ENCODE measurements around the gene AGPAT4. TPM values are rescaled to one million over a fixed set of nuclear protein-coding genes. Genes with fewer than 3 reads are reported as not detected.

AGPAT4 gene
- total RNA-seq, 1 donor, result 3.3 TPM

DNA sequence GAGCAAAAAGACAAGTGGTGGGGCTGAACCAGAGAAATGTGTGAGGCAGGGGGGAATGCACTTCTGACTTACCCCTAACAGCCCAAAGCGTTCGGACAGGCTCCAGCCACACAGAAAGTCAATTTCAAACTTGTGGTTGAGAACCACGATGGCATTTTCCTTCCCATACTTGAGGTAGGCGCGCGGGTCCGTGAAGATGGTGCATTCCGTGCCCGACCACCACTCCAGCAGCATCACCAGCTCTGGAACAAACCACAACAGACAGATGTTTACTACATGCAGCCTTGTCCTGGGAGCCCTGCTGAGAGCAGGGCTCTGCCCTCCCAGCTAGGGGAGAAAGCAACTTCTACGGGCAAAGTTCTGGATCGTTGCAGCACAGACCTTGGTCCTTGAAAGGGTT, 107.7 kb downstream of the AGPAT4 start:
- H3K4me3 ChIP-seq (ENCODE audit: low read length), result no peak overlapping the region
- H3K4me1 ChIP-seq (ENCODE audit: insufficient read depth, low read length), result peaks cover 26% of the 10 kb centered on the region
- H3K9me3 ChIP-seq (ENCODE audit: low read depth, low read length), result no peaks in the 10 kb centered on the region

DNA sequence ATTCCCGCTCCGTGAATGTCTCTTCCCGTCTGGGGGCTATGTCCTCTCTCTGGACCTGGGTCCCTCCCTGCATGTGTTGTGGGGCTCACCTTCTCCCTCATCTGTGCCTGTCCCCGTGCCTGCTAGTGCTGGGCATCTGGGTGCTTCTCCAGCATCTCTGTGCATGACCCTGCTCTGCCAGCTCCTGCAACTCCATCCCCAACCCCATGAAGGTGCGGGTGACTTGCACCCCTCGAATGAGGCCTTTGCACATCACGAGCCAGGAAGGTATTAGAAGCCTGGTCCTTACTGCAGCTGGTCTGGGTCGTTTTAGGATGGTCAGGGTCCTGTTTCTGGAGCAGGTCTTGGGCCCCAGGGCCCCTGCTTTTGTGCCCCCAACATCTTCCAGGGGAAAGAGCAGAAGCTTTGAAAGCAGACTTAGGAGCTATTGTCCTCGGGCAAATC, 109.7 kb downstream of the AGPAT4 start:
- Histone ChIP-seq H3K27me3 (ENCODE audit: insufficient read depth, low read length) (no peaks in the 10 kb centered on the region), H3K9me3 (ENCODE audit: low read depth, low read length) (no peaks in the 10 kb centered on the region), H3K4me1 (ENCODE audit: insufficient read depth, low read length) (peaks cover 8% of the 10 kb centered on the region), H3K4me3 (ENCODE audit: low read length) (no peak overlapping the region)

More for the DNA sequence above, 107.7 kb downstream of the AGPAT4 start:
- no peaks in the 10 kb centered on the region for H3K27me3 ChIP-seq (ENCODE audit: insufficient read depth, low read length)

DNA sequence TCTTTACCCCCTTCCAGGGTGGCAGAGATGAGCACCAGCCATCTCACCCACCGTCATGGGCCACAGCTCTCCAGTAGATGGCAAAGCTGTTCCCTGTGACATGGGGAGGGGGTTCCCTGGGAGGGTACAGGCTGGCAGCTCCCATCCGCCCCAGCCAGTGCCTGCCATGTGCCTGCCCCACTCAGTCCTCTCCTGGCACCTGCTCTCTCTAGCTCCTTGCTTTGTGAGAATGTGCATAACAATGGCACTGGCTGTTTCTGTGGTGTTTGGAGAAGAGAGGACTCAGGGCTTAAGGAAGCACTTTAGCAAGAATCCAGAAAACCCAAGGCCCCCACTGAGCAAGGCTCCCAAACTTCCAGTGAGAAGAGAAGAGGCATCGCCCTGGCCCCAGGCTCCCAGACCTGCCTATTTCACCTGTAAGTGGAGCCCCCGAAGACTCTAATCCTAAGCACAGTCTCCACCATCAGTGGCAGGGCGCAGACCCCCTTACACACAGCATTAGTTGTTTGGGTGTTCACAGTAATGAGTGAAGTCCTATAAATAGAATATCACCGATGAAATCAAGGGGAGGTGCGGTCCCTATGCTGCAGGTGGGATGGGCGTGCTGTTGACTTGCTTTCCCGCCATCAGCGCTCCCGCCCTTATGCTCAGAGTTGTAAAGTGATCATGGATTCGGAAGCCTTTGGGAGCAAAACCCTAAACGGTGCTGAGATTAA, 110.2 kb downstream of the AGPAT4 start:
- peaks cover 2% of the 10 kb centered on the region for H3K4me1 ChIP-seq (ENCODE audit: insufficient read depth, low read length)
- H3K9me3 ChIP-seq (ENCODE audit: low read depth, low read length), result no peaks in the 10 kb centered on the region

DNA sequence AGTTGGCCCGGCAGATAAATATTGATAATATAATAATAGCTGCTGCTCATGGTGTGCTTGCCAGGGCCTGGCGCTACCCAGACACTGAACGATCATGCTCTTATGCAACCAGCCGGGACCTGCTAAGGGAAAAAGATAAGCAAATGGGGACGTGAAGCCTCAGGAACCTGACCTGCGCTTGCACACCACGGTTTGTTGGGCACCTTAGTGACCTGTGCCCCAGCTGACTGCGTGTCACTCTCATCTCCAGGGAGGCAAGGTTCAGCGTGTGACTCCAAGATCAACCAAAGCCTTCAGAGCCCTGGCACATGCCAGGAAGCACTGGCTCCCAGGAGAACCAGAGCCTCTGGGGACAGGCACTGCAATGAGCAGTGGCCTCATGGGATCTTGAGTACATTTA, 111.1 kb downstream of the AGPAT4 start:
- Histone ChIP-seq H3K4me1 (ENCODE audit: insufficient read depth, low read length) (no peaks in the 10 kb centered on the region), H3K4me3 (ENCODE audit: low read length) (no peak overlapping the region), H3K27me3 (ENCODE audit: insufficient read depth, low read length) (no peaks in the 10 kb centered on the region), H3K9me3 (ENCODE audit: low read depth, low read length) (no peaks in the 10 kb centered on the region)

More for the DNA sequence above, 110.2 kb downstream of the AGPAT4 start:
- Histone ChIP-seq H3K27me3 (ENCODE audit: insufficient read depth, low read length) (no peaks in the 10 kb centered on the region), H3K4me3 (ENCODE audit: low read length) (no peak overlapping the region)

DNA sequence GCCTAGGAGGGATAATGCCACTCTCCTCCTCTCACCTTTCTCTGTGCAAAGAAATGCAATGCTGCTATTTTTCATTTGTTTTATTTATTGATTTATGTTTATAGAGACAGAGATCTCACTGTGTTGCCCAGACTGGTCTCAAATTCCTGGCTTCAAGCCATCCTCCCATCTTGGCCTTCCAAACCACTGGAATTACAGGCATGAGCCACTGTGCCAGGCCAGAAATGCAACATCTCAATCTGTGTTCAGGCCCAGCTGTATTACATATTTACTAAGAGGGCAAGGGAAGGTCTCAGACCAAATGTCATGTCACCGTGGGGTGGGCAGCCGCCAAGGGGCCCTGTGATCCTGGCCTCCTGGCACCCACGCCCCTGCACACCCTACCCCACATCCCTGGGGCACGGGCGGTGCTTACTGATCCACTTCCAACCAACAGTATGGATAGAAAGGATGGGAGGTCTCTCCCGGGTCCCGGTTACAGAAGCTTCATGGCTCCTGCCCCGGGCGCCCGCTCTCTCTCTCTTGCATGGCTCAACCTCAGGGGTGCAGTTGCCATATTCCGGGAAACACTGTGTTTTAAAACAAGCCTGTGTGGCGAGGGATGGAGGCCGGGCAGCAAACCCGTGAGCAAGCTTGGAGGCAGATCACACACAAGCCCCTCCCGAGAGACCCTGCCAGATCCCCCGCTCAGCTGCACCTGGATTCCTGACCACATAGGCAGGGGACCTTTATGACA, 111.8 kb downstream of the AGPAT4 start:
- Histone ChIP-seq H3K4me1 (ENCODE audit: insufficient read depth, low read length) (no peaks in the 10 kb centered on the region), H3K9me3 (ENCODE audit: low read depth, low read length) (no peaks in the 10 kb centered on the region), H3K27me3 (ENCODE audit: insufficient read depth, low read length) (no peaks in the 10 kb centered on the region), H3K4me3 (ENCODE audit: low read length) (no peak overlapping the region)

DNA sequence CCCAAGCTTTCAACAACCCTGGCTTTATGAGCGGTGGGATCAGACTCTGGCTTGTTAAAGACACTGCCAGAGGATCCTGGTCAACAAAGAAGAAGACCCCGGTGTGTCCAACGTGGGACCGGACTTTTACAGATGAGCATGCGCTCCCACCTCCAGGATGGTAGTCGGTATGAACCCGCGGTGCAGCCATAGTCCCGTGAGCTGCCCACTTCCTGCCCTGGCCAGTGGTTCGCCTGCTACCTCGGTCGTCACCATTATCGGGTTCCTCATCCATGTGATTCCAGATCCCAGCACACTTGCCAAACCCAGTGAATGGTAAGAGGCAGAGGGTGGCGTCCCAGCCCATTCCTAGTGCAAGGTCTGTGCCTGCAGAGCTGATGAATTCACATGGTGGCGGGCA, 112.7 kb downstream of the AGPAT4 start:
- Histone ChIP-seq H3K27me3 (ENCODE audit: insufficient read depth, low read length) (no peaks in the 10 kb centered on the region), H3K4me1 (ENCODE audit: insufficient read depth, low read length) (no peaks in the 10 kb centered on the region), H3K4me3 (ENCODE audit: low read length) (no peak overlapping the region), H3K9me3 (ENCODE audit: low read depth, low read length) (no peaks in the 10 kb centered on the region)

DNA sequence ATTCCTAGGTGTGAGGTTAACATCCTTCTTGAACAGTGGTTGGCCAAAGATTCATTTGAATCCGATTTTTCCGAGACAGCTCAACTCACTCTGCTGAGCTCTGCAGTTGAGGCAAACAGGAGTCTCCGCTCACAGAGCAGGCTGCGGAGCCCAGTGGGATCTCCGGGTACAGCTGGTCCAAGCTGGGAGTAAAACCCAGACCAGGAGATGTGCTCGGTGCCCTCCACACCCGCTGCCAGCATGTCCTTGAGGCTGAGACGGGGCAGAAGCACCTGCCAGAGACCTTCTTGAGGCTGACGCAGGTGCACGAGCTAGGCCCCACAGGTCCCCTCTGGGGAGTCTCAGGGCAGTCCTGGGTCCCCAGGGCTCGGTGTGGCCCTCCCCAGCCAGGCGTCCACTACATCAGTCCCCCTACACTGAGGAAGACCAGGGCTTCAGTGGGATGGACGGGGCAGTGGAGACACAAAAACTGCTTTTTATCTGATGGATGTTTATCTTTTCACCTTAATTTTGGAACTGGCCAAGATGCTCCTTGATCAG, 119.0 kb downstream of the AGPAT4 start:
- Histone ChIP-seq H3K27me3 (ENCODE audit: insufficient read depth, low read length) (no peaks in the 10 kb centered on the region), H3K9me3 (ENCODE audit: low read depth, low read length) (no peaks in the 10 kb centered on the region), H3K4me1 (ENCODE audit: insufficient read depth, low read length) (no peaks in the 10 kb centered on the region), H3K4me3 (ENCODE audit: low read length) (no peak overlapping the region)

DNA sequence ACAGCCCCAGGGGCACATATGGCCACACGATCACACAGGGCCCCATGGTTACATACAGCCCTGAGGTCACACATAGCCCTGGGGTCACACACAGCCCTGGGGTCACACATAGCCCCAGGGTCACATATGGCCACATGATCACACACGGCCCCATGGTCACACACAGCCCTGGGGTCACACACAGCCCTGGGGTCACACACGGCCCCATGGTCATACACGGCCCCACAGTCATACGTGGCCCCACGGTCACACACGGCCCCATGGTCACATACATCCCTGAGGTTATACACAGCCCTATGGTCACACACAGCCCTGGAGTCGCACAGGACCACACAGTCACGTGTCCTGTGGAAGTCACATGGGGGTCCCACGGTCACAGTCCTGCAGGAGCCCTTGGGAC, 120.1 kb downstream of the AGPAT4 start:
- Histone ChIP-seq H3K9me3 (ENCODE audit: low read depth, low read length) (no peaks in the 10 kb centered on the region), H3K4me3 (ENCODE audit: low read length) (no peak overlapping the region), H3K27me3 (ENCODE audit: insufficient read depth, low read length) (no peaks in the 10 kb centered on the region), H3K4me1 (ENCODE audit: insufficient read depth, low read length) (no peaks in the 10 kb centered on the region)

DNA sequence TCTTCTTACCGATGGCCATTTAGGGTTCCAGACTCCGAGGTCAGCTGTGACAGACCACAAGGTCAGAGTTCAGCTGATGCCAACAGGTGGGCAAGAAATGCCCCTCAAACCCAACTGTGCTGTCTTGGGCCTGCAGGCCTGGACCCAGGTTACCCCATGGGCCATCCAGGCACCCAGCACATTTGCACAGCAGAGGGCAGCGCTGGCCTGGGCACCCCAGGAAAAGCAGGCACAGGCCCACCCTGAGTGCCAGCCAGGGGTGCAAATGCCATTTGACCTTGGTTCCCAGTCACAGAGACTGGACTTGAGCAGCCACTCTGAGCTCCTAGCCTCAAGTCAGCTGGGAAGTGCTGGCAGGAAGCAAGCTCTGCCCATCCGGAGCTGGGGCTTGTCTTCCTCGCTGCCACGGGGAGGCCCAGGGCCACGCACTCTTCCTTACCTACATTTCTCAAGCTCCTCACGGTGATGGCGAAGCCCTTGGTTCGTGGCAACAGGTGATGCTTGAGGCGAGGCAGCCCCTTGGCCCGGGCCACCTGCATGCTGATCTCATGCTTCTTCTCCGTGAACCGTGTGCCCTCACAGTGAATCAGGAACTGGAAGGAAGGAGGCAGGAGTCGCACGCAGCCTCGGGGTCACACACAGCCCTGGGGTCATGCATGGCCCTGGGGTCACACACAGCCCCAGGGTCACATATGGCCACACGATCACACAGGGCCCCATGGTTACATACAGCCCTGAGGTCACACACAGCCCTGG, 120.8 kb downstream of the AGPAT4 start:
- Histone ChIP-seq H3K9me3 (ENCODE audit: low read depth, low read length) (no peaks in the 10 kb centered on the region), H3K27me3 (ENCODE audit: insufficient read depth, low read length) (no peaks in the 10 kb centered on the region), H3K4me3 (ENCODE audit: low read length) (no peak overlapping the region), H3K4me1 (ENCODE audit: insufficient read depth, low read length) (no peaks in the 10 kb centered on the region)

DNA sequence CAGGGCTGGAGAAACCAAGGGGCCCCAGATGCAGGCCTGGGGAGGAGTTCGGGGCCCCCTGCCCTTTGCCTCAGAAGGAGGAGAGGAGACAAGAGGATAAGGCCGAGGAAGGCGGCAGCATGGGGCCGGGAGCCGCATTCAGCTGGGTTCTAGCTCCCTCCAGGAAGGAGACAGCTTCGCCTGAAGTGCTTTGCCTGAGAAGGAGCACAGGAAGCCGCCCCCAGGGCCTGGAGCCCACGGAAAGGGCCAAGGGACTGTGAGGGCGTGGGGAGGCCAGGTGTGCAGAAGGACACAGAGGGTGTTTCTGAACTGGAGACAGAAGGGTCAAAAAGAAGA, 121.4 kb downstream of the AGPAT4 start:
- Histone ChIP-seq H3K4me3 (ENCODE audit: low read length) (no peak overlapping the region), H3K9me3 (ENCODE audit: low read depth, low read length) (no peaks in the 10 kb centered on the region), H3K4me1 (ENCODE audit: insufficient read depth, low read length) (no peaks in the 10 kb centered on the region), H3K27me3 (ENCODE audit: insufficient read depth, low read length) (no peaks in the 10 kb centered on the region)

DNA sequence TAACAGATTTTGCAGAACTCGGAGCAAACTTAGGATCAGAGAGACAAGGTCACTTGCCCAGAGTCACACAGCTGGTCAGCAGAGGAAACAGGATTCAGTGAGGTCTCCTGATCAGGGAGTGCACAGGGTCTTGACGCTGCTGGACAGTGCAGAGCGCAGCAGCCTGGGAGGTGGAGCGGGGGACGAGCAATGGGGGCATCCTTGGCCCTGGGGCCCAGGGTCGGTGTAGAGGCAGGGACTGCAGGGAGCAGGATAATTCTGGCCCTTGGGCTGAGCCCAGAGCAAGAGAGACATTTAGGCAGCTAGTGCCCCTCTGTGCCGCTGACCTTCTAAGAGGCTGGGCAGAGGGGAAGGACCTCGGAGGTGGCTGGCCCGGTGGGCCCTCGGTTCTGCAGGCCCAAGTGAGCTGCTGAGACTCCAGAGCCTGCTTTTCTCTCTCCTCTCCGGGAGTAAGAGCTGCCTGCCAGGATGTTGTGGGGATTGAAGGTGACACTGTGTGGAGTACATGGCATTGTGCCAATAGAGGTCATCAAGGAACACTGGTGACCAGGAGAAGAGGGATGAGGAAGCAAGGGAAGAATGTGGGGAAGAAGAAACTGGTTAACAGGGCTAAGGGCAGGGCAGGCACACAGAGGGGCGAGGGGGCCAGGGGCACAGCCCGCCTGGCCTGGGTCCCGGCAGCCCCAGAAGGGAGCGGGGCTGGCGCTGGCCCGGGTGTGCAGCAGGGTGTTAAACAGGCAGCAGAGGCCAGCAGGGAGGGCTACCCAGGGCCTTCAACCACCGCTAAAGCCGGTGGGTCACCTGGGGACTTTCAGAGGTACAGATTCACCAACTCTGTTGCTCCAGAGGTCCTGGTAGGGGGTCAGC, 122.0 kb downstream of the AGPAT4 start:
- H3K27me3 ChIP-seq (ENCODE audit: insufficient read depth, low read length), result no peaks in the 10 kb centered on the region
- H3K4me1 ChIP-seq (ENCODE audit: insufficient read depth, low read length), result no peaks in the 10 kb centered on the region
- H3K4me3 ChIP-seq (ENCODE audit: low read length), result no peak overlapping the region
- no peaks in the 10 kb centered on the region for H3K9me3 ChIP-seq (ENCODE audit: low read depth, low read length)

DNA sequence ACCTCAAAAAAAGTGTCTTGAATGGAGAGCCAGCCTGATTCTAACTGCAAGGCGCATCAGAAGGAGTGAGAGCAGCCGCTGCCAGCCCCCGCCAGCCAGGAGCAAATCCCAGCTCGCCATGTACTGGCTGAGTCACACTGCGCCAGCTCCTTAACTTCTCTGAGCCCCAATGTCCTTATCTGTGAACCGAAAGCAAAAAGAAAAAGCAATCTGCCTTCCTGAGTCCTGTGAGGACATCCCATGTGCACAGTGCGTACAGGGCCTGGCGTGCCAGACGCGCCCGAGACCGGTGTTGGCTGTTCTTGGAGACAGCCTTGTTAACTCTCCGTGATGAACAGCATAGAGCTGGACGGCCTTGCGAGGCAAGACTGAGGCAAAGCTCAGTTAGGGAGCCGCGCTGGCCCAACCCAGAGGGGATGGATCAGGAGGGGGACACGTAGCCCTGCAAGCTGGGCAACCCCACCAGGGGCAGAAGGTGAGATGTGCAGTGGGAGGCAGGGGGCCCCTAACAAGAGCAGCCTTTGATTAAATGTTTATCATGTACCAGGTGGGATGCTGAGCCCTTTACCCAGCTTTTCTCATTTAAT, 122.7 kb downstream of the AGPAT4 start:
- Histone ChIP-seq H3K4me3 (ENCODE audit: low read length) (no peak overlapping the region), H3K27me3 (ENCODE audit: insufficient read depth, low read length) (no peaks in the 10 kb centered on the region), H3K9me3 (ENCODE audit: low read depth, low read length) (no peaks in the 10 kb centered on the region), H3K4me1 (ENCODE audit: insufficient read depth, low read length) (no peaks in the 10 kb centered on the region)

DNA sequence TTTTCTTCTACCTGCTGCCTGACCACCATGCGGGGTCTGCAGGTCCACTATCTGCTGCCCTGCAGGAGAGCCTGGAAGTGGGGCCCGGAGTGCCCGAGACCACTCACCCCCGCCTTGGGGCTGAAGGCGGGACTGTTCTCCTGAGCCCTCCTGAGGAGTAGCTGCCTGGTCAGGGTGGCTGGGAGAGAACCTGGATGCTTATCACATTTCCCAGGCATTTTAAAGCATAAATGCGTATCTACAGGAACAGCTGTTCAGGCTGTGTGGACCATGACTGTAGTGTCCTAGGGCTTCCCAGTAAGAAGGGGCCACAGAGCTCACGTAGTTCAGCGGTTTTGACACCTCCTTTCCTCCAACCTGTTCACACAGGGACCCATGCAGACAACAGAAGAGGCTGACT, 123.3 kb downstream of the AGPAT4 start:
- Histone ChIP-seq H3K27me3 (ENCODE audit: insufficient read depth, low read length) (no peaks in the 10 kb centered on the region), H3K4me3 (ENCODE audit: low read length) (no peak overlapping the region)

DNA sequence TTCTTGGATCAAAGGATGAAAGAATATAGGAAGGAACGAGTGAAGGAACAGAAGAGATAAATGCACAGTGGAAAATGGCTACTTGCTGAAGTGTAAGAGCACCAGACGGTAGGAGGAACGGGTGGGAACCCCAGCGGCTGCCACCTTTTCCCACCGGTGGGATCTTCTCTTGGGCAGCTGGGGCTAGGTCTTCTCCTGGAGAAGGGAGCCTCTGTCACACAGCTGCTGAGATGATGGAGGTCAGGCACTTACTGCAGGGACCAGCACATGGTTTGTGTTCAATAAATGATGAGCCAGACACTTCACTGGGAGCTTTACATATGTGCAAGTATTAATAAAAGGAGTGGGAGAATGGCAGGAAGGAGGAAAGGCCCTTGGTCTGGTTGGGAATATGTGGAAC, 123.7 kb downstream of the AGPAT4 start:
- Histone ChIP-seq H3K27me3 (ENCODE audit: insufficient read depth, low read length) (no peaks in the 10 kb centered on the region), H3K9me3 (ENCODE audit: low read depth, low read length) (no peaks in the 10 kb centered on the region), H3K4me3 (ENCODE audit: low read length) (no peak overlapping the region), H3K4me1 (ENCODE audit: insufficient read depth, low read length) (no peaks in the 10 kb centered on the region)

More for the DNA sequence above, 123.3 kb downstream of the AGPAT4 start:
- no peaks in the 10 kb centered on the region for H3K4me1 ChIP-seq (ENCODE audit: insufficient read depth, low read length)
- no peaks in the 10 kb centered on the region for H3K9me3 ChIP-seq (ENCODE audit: low read depth, low read length)
